Activated gamma-delta T cell (primary cell): ENCODE results near the gene RNF224.

ENCODE experiments used
- DNase-seq: peaks from one replicate; lab custom pipeline; 2025; lab: John Stamatoyannopoulos, UW

RNF224 gene

DNA sequence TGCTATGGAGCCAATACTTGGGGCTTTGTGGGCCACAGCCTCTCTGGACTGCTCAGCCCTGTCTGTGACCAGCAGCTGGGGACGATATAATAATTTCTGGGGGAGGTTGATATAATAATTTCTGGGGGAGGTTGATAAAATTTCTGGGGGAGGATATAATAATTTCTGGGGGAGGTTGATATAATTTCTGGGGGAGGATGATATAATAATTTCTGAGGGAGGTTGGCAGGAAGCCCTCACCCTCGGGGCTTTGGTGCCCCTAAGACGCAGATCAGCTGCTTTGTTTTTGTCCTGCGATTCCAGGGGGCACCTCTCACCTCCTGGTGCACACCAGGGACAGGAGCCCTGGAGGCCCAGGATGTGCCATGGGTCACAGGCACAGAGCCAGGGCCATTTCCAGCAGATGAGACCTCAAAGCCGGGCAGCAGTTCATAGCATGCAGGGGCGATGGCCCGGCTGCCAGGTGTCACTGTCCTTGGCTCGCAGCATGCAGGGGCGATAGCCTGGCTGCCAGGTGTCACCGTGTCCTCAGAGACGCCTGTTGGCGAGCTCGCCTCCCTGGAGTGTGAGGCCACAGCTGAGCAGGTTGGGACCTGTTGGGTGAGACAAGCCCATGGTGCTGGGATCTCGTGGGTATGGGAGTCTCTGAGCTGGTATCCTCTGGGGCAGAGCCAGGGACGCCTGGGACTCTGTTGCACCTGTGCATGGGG, 46.5 kb downstream of the RNF224 start:
- no peak for DNase-seq

- DNase-seq, result no peak
These were observed 47.9 kb downstream of the RNF224 start for GRCh38 chr9:137275203-137275587.

DNA sequence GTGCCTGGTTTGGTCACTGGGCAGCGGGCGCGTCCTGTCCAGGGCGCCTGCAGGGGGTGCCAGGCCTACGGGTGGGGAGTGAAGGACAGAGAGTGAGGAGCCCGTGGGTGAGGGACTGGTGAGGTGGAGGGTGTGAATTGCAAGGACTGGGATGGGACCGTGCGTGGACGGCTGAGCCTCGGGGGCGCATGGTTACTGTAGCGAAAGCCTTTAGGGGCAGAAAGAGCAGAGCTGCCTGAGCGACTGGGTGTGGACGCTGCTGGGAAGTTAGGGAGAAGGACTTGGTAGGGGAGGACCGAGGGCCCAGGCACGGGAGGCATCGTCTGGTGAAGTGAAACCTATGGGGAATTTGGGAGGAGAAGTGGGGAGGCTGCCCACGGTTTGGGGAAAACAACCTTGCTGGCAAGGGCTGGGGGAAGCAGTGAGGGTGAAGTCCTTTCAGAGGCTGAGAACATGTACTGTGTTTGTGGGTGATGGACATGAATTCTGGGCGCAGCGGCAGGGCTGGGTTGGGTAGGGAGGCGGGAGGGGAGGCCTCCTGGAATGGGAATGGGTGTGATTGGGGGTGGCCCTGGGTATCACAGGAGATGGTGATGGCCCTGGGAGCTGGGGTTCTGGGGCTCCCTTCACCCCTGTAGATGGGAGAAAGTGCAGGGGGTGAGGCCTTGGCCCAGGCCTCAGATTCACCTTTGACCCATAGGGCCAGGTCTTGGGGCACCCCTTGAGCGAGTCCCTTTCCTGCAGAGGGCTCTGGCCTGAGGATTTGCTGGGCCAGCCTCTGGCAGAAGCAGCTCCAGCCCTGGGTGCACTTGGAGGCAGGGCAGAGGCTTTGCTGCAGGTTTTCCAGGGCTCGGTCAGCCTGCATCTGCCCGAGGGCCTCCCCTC, 48.5 kb downstream of the RNF224 start:
- DNase-seq, result no peak

GRCh38 chr9:137276473-137277328, 49.4 kb downstream of the RNF224 start:
- no peak for DNase-seq

GRCh38 chr9:137277329-137278041, 50.2 kb downstream of the RNF224 start, which contains the start of gene TOR4A:
TSS of gene TOR4A (plus strand) at chr9:137277726. CDS start at chr9:137278690, 964 bp downstream.
- DNase-seq, result no peak

GRCh38 chr9:137278061-137278701, 50.9 kb downstream of the RNF224 start:
- DNase-seq, result no peak
